Fibroblast of the aortic adventitia (primary cell): ENCODE measurements around the gene MTTP. TPM values are rescaled to one million over a fixed set of nuclear protein-coding genes. Genes with fewer than 3 reads are reported as not detected.
"Not testable (repeated sequence)": the region's sequence is repeated elsewhere in the genome, so short reads cannot be mapped to it uniquely, and the experiment has no call there.

ENCODE experiments used
- DNase-seq: peaks from one replicate; pipeline ENCODE4 v3.0.0-alpha.2; 2010; ENCODE audit warnings: low read depth
- H3K4me3 ChIP-seq: 2 replicates; pipeline ENCODE4 v1.5.1; 2011; ENCODE audit warnings: low read depth, mild to moderate bottlenecking, control low read depth, low read length, moderate library complexity
- CTCF ChIP-seq: IDR thresholded peaks from 2 replicates; pipeline ENCODE4 v1.5.1; 2011; ENCODE audit warnings: mild to moderate bottlenecking, low read length, control low read depth, inconsistent platforms; ENCODE audit not compliant: insufficient read depth
- total RNA-seq: library from RNA; depleted of rRNA; stranded (reverse); fragments of >200 nt; gene quantifications from 2 replicates; pipeline ENCODE4 v1.2.3, GENCODE V29; 2012; ENCODE audit warnings: low replicate concordance

Gene MTTP
- 0.09 and 0.25 TPM in 2 replicates for total RNA-seq

- H3K4me3 ChIP-seq, result no peak within 1 kb of the TSS
- no peak for DNase-seq
- no peak for TF ChIP-seq CTCF
Measured at GRCh38 chr4:99574530-99575324, at the start of gene MTTP. Gene MTTP, plus strand, starts transcription at chr4:99574824. Its CDS starts 86 bp downstream, at chr4:99574910.

GRCh38 chr4:99529228-99529627 is 45.4 kb upstream of the MTTP start:
- no peak for TF ChIP-seq CTCF
- no peak overlapping the region for H3K4me3 ChIP-seq
- peak; percentile 66 for DNase-seq

- no peak for DNase-seq
- TF ChIP-seq CTCF, result no peak
- H3K4me3 ChIP-seq, result no peak overlapping the region
Measured at GRCh38 chr4:99529956-99530355, 44.7 kb upstream of the MTTP start.

GRCh38 chr4:99534699-99535098 is 39.9 kb upstream of the MTTP start:
- not testable (repeated sequence) for DNase-seq, H3K4me3 ChIP-seq

GRCh38 chr4:99536271-99536670 is 38.4 kb upstream of the MTTP start:
- DNase-seq, result peak; percentile 8
- no peak for TF ChIP-seq CTCF
- no peak overlapping the region for H3K4me3 ChIP-seq

- H3K4me3 ChIP-seq, result no peak overlapping the region
- no peak for DNase-seq
- no peak for TF ChIP-seq CTCF
Measured at GRCh38 chr4:99536848-99537247, 37.8 kb upstream of the MTTP start.

- DNase-seq, result no peak
- TF ChIP-seq CTCF, result no peak
- H3K4me3 ChIP-seq, result no peak overlapping the region
Measured at GRCh38 chr4:99537674-99538073, 37.0 kb upstream of the MTTP start.
